Stimulated activated CD4-positive, alpha-beta T cell treated with anti-CD3 and anti-CD28 coated beads, Interleukin-1b, Interleukin-23, amount 100 ng/mL, for 1 hour (primary cell): ENCODE measurements around the gene OTOGL.

Experiments
- DNase-seq, 2 donors: peaks; one replicate each; pipeline ENCODE4 v3.0.0-alpha.2; 2020; ENCODE audit warnings: low read depth in 2 of 2

The OTOGL gene

GRCh38 chr12:80373666-80374065 lies 274.3 kb downstream of the OTOGL start:
- DNase-seq: no peak

GRCh38 chr12:80374615-80375014 lies 275.3 kb downstream of the OTOGL start:
- no peak for DNase-seq

- no peak for DNase-seq
These were observed 277.9 kb downstream of the OTOGL start for GRCh38 chr12:80377140-80377794.

- no peak for DNase-seq
These were observed 281.8 kb downstream of the OTOGL start for GRCh38 chr12:80381121-80381520.

GRCh38 chr12:80382254-80382653 lies 282.9 kb downstream of the OTOGL start:
- DNase-seq: no peak

- no peak for DNase-seq
These were observed 301.2 kb downstream of the OTOGL start for GRCh38 chr12:80400571-80400991.

GRCh38 chr12:80401191-80401590 lies 301.9 kb downstream of the OTOGL start:
- no peak for DNase-seq

GRCh38 chr12:80404629-80405028 lies 305.3 kb downstream of the OTOGL start:
- no peak for DNase-seq

GRCh38 chr12:80406253-80406652 lies 306.9 kb downstream of the OTOGL start:
- no peak for DNase-seq

- DNase-seq: no peak
These were observed 312.4 kb downstream of the OTOGL start for GRCh38 chr12:80411787-80412186.

GRCh38 chr12:80412343-80412953 lies 313.1 kb downstream of the OTOGL start:
- no peak for DNase-seq

GRCh38 chr12:80413462-80413861 lies 314.1 kb downstream of the OTOGL start:
- no peak for DNase-seq

- DNase-seq: no peak
These were observed 316.1 kb downstream of the OTOGL start for GRCh38 chr12:80415466-80415865.

GRCh38 chr12:80419644-80420043 lies 320.3 kb downstream of the OTOGL start:
- DNase-seq: no peak

- DNase-seq: no peak
These were observed 320.7 kb downstream of the OTOGL start for GRCh38 chr12:80420075-80420474.

GRCh38 chr12:80422550-80422949 lies 323.2 kb downstream of the OTOGL start:
- DNase-seq: no peak
